HFFc6 (cell line): ENCODE data around the gene TULP4. TPM values are rescaled to one million over a fixed set of nuclear protein-coding genes. Genes with fewer than 3 reads are reported as not detected.
"Not testable (repeated sequence)": the region's sequence is repeated elsewhere in the genome, so short reads cannot be mapped to it uniquely, and the experiment has no call there.

Experiments used
- DNase-seq: peaks from one replicate; pipeline ENCODE4 v3.0.0-alpha.2; 2018
- H3K27ac Mint-ChIP-seq: 2 replicates; pipeline ENCODE4 v1.8.0; 2020; ENCODE audit warnings: mild to moderate bottlenecking, mixed read lengths
- H3K27me3 Mint-ChIP-seq: 2 replicates; pipeline ENCODE4 v1.8.0; 2021; ENCODE audit warnings: mild to moderate bottlenecking, moderate library complexity, mixed read lengths; ENCODE audit not compliant: insufficient read depth
- H3K36me3 Mint-ChIP-seq: 2 replicates; pipeline ENCODE4 v1.8.0; 2021; ENCODE audit warnings: low read depth, mixed read lengths
- H3K4me1 Mint-ChIP-seq: 2 replicates; pipeline ENCODE4 v1.8.0; 2020; ENCODE audit warnings: low read depth, mixed read lengths
- H3K4me3 Mint-ChIP-seq: 2 replicates; pipeline ENCODE4 v1.8.0; 2020; ENCODE audit warnings: mild to moderate bottlenecking, moderate library complexity, mixed read lengths
- H3K9me3 Mint-ChIP-seq: 2 replicates; pipeline ENCODE4 v1.8.0; 2020; ENCODE audit warnings: mild to moderate bottlenecking, mixed read lengths
- total RNA-seq, 6 experiments: library from RNA; stranded (reverse); fragmentation: NEBNext Ultra II Directional; extraction: Animal tissue kit (Norgen Biotek cat#: 25700); gene quantifications; 2 replicates in 1 of 6; 3 replicates in 5 of 6; pipeline ENCODE4 v1.2.3, GENCODE V29; 2021
- TF ChIP-seq, protein P1 (sequence below): fragments of 200-600 bp; sonication (generic); IDR thresholded peaks from 2 replicates; pipeline ENCODE4 v1.5.0; 2021; ENCODE audit warnings: antibody characterized with exemption, mild to moderate bottlenecking

TULP4 gene
- total RNA-seq, 6 experiments from 2014 or later = 48.4 to 55.2 (median 51.8) TPM

- TF ChIP-seq, protein P1, sequence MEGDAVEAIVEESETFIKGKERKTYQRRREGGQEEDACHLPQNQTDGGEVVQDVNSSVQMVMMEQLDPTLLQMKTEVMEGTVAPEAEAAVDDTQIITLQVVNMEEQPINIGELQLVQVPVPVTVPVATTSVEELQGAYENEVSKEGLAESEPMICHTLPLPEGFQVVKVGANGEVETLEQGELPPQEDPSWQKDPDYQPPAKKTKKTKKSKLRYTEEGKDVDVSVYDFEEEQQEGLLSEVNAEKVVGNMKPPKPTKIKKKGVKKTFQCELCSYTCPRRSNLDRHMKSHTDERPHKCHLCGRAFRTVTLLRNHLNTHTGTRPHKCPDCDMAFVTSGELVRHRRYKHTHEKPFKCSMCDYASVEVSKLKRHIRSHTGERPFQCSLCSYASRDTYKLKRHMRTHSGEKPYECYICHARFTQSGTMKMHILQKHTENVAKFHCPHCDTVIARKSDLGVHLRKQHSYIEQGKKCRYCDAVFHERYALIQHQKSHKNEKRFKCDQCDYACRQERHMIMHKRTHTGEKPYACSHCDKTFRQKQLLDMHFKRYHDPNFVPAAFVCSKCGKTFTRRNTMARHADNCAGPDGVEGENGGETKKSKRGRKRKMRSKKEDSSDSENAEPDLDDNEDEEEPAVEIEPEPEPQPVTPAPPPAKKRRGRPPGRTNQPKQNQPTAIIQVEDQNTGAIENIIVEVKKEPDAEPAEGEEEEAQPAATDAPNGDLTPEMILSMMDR = no peak
- peaks cover 25% of the 10 kb centered on the region for H3K4me1 Mint-ChIP-seq
Observed at GRCh38 chr6:158471339-158471738, 159.1 kb downstream of the TULP4 start.

GRCh38 chr6:158472447-158472846 is 160.2 kb downstream of the TULP4 start:
- no peaks in the 10 kb centered on the region; the same call in 1 of the 2 replicates for H3K27me3 Mint-ChIP-seq
- TF ChIP-seq, protein P1 = no peak
- DNase-seq = no peak
- peaks cover 34% of the 10 kb centered on the region for H3K4me1 Mint-ChIP-seq
- H3K9me3 Mint-ChIP-seq = no peaks in the 10 kb centered on the region
- no peak overlapping the region for H3K4me3 Mint-ChIP-seq
- H3K27ac Mint-ChIP-seq = no peak overlapping the region
- peaks cover 35% of the 10 kb centered on the region for H3K36me3 Mint-ChIP-seq

More at GRCh38 chr6:158471339-158471738, 159.1 kb downstream of the TULP4 start:
- H3K4me3 Mint-ChIP-seq = no peak overlapping the region
- H3K36me3 Mint-ChIP-seq = peaks cover 34% of the 10 kb centered on the region
- H3K9me3 Mint-ChIP-seq = no peaks in the 10 kb centered on the region
- no peaks in the 10 kb centered on the region; the same call in 1 of the 2 replicates for H3K27me3 Mint-ChIP-seq
- no peak for DNase-seq
- no peak overlapping the region for H3K27ac Mint-ChIP-seq

GRCh38 chr6:158474961-158475343 is 162.7 kb downstream of the TULP4 start:
- Mint-ChIP-seq H3K4me3 (peak overlapping the region; percentile 65), H3K27ac (peak overlapping the region; percentile 85), H3K36me3 (peaks cover 23% of the 10 kb centered on the region), H3K27me3 (no peaks in the 10 kb centered on the region; the same call in 1 of the 2 replicates), H3K4me1 (peaks cover 34% of the 10 kb centered on the region), H3K9me3 (no peaks in the 10 kb centered on the region)
- TF ChIP-seq, protein P1 = no peak
- peak; percentile 62 for DNase-seq

GRCh38 chr6:158475344-158476302 is 163.4 kb downstream of the TULP4 start:
- peak overlapping the region; percentile 65 for H3K4me3 Mint-ChIP-seq
- peak overlapping the region; percentile 85 for H3K27ac Mint-ChIP-seq
- TF ChIP-seq, protein P1 = no peak
- no peaks in the 10 kb centered on the region for H3K9me3 Mint-ChIP-seq
- peak; percentile 67 for DNase-seq
- no peaks in the 10 kb centered on the region; the same call in 1 of the 2 replicates for H3K27me3 Mint-ChIP-seq
- H3K36me3 Mint-ChIP-seq = peaks cover 21% of the 10 kb centered on the region
- H3K4me1 Mint-ChIP-seq = peaks cover 38% of the 10 kb centered on the region

GRCh38 chr6:158476389-158476788 is 164.1 kb downstream of the TULP4 start:
- Mint-ChIP-seq H3K9me3 (no peaks in the 10 kb centered on the region), H3K27me3 (no peaks in the 10 kb centered on the region; the same call in 1 of the 2 replicates), H3K4me3 (no peak overlapping the region), H3K36me3 (peaks cover 22% of the 10 kb centered on the region), H3K4me1 (peaks cover 45% of the 10 kb centered on the region), H3K27ac (peak overlapping the region; percentile 17; the same call in 1 of the 2 replicates)
- TF ChIP-seq, protein P1 = no peak
- no peak for DNase-seq

- H3K27ac Mint-ChIP-seq, H3K27me3 Mint-ChIP-seq, DNase-seq, H3K9me3 Mint-ChIP-seq, H3K4me3 Mint-ChIP-seq: not testable (repeated sequence)
- Mint-ChIP-seq H3K4me1 (peaks cover 59% of the 10 kb centered on the region), H3K36me3 (peaks cover 22% of the 10 kb centered on the region)
Observed at GRCh38 chr6:158477722-158478121, 165.5 kb downstream of the TULP4 start.
